ENCODE measurements around the gene SH3RF3.

GRCh38 chr2:109326306-109326705 lies 197.3 kb downstream of the SH3RF3 start:
- no peak for TF ChIP-seq POLR2A (IDR thresholded peaks at IDR 0.05; ENCODE audit: low read depth, low read length)
- TF ChIP-seq POLR2AphosphoS5 (IDR thresholded peaks at IDR 0.05; ENCODE audit: low read depth, low read length) = no peak
